HFF-Myc (cell line): ENCODE measurements around the gene CNDP1.

ENCODE experiments used
- DNase-seq: peaks from one replicate; pipeline ENCODE4 v3.0.0-alpha.2; 2011; ENCODE audit warnings: low read depth; ENCODE audit errors: extremely low read depth
- H3K4me3 ChIP-seq: replicated peaks from 2 replicates; pipeline ENCODE4 v1.5.1; 2011; ENCODE audit warnings: low read depth, mild to moderate bottlenecking, control low read depth, low read length
- TF ChIP-seq, protein P1 (sequence below): IDR thresholded peaks from 2 replicates; pipeline ENCODE4 v1.5.1; 2012; ENCODE audit warnings: mild to moderate bottlenecking, low read depth, low read length, control low read depth; ENCODE audit errors: missing control alignments

The CNDP1 gene

DNA sequence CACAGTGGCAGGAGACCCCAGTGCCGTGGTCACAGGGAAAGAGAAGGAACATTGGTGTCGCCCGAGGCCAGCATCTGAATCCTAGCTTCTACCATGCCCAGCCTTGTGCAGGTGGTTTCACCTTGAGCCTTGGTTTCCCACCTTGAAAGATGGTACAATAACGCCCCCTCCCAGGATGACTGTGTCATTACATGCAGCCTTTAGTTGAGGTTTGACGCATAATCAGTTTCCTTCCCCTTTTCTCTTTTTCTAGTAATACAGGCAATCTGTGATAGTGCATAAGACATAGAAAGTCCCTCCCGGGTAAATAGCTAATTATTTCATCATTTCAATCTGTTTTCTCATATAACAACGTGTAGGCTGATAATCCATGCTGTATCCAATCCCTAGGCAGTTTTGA is 33.5 kb downstream of the CNDP1 start:
- no peak overlapping the region for H3K4me3 ChIP-seq
- DNase-seq = no peak
- TF ChIP-seq, protein P1, sequence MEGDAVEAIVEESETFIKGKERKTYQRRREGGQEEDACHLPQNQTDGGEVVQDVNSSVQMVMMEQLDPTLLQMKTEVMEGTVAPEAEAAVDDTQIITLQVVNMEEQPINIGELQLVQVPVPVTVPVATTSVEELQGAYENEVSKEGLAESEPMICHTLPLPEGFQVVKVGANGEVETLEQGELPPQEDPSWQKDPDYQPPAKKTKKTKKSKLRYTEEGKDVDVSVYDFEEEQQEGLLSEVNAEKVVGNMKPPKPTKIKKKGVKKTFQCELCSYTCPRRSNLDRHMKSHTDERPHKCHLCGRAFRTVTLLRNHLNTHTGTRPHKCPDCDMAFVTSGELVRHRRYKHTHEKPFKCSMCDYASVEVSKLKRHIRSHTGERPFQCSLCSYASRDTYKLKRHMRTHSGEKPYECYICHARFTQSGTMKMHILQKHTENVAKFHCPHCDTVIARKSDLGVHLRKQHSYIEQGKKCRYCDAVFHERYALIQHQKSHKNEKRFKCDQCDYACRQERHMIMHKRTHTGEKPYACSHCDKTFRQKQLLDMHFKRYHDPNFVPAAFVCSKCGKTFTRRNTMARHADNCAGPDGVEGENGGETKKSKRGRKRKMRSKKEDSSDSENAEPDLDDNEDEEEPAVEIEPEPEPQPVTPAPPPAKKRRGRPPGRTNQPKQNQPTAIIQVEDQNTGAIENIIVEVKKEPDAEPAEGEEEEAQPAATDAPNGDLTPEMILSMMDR = no peak

GRCh38 chr18:74569401-74569800 is 35.1 kb downstream of the CNDP1 start:
- TF ChIP-seq, protein P1 = no peak
- DNase-seq = no peak
- H3K4me3 ChIP-seq = no peak overlapping the region

GRCh38 chr18:74570266-74570665 is 36.0 kb downstream of the CNDP1 start:
- no peak overlapping the region for H3K4me3 ChIP-seq
- DNase-seq = no peak
- TF ChIP-seq, protein P1 = no peak

- DNase-seq = no peak
- H3K4me3 ChIP-seq = no peak overlapping the region
- TF ChIP-seq, protein P1 = no peak
These were observed 37.8 kb downstream of the CNDP1 start for GRCh38 chr18:74571895-74572680.

GRCh38 chr18:74573053-74573452 is 38.8 kb downstream of the CNDP1 start:
- no peak for DNase-seq
- H3K4me3 ChIP-seq = no peak overlapping the region

DNA sequence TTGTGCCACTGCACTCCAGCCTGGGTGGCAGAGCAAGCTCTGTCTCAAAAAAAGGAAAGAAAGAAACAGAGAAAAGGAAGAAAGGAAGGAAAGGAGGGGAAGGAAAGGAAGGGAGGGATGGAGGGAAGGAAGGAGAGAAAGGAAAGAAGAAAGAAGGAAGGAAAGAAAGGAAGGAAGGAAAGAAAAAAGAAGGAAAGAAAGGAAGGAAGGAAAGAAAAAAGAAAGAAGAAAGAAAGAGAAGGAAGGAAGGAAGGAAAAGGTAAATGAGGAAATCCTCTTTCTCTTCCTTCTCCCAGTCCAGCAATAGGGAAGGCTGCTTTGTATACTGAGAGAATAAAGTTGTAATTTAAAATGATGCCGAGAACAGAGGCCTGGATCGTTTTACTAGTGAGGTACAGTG is 40.6 kb downstream of the CNDP1 start:
- DNase-seq = no peak
- TF ChIP-seq, protein P1 = no peak
- no peak overlapping the region for H3K4me3 ChIP-seq

More at GRCh38 chr18:74573053-74573452, 38.8 kb downstream of the CNDP1 start:
- TF ChIP-seq, protein P1 = no peak
